COR-L47 (cell line): ENCODE results near the gene KCNK18.
A peak's percentile ranks its signal among the peaks of the same experiment; 100 is the strongest.
"Not testable (repeated sequence)": the region's sequence is repeated elsewhere in the genome, so short reads cannot be mapped to it uniquely, and the experiment has no call there.

Experiments
- DNase-seq: peaks from one replicate; lab custom pipeline; 2025; lab: John Stamatoyannopoulos, UW

The KCNK18 gene

DNA sequence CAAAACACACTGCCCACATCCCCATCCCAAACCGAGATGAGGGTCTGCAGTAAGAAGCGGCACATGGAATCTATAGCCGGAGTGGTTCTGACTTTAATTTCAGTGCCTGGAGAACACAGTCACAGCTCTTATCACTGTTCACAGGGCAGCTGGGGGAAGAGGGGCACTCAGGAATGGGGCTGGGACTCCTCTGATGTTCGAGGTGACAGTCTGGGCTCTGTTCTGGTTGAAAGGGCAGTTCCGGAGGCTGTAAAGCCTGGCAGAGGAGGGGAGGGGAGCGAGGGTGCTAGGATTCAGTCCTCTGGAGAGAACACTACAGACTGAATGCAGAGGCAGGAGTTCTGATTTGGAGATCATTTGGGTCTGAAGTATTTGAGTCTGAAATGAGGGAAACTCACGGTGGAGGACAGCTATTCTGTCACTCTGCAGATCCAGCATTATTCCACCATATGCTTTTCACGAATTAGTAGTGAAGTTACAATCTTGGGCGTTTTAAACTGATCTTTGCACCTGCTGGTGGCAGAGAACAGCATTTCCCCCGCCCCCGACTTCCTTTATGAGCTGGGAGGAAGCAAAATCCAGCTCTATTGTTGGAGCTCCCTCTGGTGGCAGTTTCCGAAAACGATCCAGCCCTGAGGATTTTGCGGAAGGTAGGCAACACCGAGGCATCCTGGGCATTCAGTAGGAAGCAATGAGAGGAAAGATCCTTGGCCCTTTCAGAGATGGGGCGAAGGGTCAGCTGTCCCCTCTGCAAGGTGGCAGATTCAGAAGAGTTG lies 22.7 kb upstream of the KCNK18 start:
- peak; percentile 33 for DNase-seq

- DNase-seq = peak; percentile 2
These were observed 21.9 kb upstream of the KCNK18 start for GRCh38 chr10:117175215-117175900.

- DNase-seq = peak; percentile 36
These were observed 21.3 kb upstream of the KCNK18 start for GRCh38 chr10:117175901-117176534.

GRCh38 chr10:117178190-117178589 lies 19.1 kb upstream of the KCNK18 start:
- DNase-seq = no peak

DNA sequence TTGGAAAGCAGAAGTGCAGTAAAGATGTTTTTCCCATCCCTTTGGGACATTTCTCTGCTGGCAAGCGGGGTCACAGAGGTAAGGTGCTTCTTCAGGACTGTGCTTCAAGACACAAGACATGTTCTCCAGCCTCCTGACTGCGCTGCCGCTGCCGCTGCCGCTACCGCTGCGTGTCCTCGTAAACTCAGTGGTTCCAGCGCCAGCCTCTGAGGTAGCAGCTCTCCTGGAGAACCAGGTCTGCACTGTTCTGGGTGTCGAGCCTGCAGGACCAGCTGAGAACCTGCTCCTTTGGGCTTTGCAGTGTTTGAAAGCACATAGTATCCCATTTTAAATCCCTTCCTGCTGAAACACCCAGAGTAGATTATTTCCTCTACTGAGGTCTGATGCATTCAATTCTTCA lies 13.0 kb upstream of the KCNK18 start:
- DNase-seq = no peak

GRCh38 chr10:117184821-117185220 lies 12.5 kb upstream of the KCNK18 start:
- no peak for DNase-seq

GRCh38 chr10:117185817-117186216 lies 11.5 kb upstream of the KCNK18 start:
- DNase-seq = not testable (repeated sequence)

DNA sequence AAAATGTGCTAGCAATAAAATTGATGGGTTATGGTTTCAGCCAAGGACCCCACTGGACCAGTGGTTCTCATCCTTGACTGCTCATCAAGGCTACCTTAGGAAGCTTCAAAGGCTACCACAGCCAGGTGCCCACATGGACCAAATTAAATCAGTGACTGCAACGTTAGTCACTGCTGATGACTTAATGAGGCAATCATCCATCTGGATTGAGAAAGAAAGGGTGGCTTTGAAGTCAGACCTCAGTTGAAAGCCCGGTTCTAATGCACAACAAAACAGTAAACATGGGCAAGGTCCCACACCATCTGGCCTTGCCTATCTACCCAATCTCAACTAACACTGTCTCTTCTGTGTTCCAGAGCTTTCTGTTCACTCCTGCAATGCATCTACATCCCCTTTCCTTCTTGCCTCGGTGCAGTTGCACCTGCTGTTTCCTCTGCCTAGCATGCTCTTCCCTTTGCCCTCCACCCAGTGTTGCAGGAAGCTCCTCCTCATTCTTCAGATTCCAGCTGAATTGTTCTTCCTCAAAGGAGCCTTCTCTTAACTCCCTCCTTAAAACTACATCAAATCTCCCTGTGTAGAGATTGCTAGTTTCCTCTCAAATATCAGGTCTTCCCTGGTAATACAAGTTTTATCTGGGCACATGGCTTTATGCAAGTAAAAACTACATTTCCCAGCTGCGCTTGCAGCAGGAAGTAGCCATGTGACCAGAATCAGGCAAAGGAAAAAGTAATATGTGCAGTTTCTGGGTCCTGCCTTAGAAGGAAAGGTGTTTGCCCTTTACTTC lies 10.3 kb upstream of the KCNK18 start:
- DNase-seq = no peak

- DNase-seq = no peak
These were observed 8.9 kb upstream of the KCNK18 start for GRCh38 chr10:117188371-117188770.

GRCh38 chr10:117189557-117189956 lies 7.7 kb upstream of the KCNK18 start:
- DNase-seq = no peak

DNA sequence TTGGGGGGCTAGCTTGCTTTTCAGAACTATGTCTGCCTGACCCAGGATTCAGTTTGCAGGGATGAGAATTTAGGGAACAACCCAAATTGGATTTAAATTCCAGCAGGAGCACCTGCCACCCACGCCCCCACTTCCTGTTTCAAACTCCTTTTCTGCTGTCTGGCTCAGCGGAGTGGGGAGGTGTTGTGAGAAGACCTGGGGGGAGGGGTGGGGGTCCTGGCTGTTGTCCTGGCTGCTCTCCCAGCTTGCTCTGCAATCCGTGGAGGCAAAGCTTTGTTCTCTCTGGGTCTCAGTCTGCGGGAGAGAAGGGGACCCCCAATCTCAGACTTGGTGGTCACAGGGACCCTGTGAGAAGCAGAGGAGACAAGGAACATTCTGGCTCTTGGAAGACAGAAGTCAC lies 799 bp downstream of the KCNK18 start:
- DNase-seq = no peak

DNA sequence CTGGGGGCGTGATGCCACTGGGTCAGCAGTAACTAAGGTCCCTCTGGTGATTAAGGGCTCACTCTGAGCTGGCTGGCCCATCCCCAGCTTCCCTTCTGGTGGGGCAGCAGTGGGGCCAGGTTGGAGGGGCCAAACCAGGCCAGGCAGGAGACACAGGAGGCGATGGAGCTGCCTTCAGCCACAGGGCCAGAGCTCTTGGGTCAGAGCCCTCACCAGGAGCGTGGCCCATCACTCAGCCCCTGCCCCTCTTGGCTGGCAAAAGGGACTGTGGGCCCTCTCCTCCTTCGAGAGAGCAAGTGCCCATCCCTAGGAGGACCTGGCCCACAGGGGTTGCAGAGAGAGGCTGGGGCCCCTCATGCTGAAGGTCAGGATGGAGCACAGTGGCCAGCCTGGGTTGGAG lies 4.5 kb downstream of the KCNK18 start:
- no peak for DNase-seq

DNA sequence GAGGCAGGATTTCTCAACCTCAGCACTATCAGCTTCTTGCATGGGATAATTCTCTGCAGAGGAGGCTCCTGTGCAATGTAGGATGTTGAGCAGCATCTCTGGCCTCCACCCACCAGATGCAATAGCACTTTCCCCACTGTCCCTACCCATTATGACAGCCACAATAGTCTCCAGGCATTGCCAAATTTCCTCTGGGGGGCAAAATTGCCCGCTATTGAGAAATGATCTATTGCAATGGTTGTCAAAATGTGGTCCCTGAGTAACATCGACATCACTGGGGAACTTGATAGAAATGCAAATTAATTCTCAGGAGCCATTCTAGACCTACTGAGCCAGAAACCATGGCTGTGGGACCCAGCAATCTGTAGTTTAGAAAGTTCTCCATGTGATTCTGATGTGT lies 7.0 kb downstream of the KCNK18 start:
- no peak for DNase-seq

DNA sequence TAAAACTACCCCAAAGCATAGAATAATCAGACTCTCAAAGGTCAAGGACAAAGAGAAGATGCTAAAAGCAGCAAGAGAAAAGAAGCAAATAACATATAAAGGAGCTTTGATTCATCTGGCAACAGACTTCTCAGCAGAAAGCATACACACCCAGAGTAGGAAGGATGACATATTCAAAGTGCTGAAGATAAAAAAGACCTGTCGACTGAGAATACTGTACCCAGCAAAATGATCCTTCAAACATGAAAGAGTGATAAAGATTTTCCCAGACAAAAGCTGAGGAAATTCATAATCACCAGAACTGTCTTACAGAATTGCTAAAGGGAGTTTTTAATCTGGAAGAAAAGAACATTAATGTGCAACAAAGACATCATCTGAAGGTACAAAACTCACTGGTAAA lies 14.9 kb downstream of the KCNK18 start:
- DNase-seq = no peak

DNA sequence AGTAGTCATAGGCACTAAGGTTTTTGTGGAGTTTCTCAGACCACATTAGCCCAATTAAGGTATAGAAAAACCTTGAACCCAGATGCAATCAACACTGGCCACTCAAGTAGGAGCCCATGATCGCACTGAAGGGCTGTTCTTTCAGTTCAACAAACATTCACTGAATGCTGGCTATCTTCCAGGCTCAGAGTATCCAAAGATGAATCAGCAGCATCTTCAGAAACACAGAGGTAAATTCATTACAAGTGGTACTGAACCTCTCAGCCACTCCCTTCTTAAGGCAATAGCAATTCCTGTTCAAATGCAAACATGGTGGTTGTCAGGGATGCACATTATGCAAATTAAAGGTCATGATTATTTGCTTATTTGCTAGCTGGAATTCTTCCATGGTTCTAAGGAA lies 17.1 kb downstream of the KCNK18 start:
- DNase-seq = no peak

DNA sequence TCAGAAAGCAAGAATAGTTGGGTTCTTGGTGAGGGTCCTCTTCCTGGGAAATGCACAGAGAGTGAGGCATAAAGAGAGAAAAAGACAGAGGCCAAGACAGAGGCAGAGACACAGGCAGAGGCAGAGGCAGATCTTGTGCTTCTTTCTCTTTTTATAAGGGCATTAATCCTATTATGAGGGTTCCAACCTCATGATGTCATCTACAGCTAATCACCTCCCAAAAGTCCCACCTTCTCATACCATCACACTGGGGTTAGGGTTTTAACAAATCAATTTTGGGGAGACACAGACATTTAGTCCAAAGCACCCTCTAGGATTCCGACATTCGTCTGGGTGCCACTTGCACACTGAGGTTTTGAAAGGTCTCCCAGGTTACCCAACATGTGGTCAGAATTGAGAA lies 17.8 kb downstream of the KCNK18 start:
- no peak for DNase-seq

DNA sequence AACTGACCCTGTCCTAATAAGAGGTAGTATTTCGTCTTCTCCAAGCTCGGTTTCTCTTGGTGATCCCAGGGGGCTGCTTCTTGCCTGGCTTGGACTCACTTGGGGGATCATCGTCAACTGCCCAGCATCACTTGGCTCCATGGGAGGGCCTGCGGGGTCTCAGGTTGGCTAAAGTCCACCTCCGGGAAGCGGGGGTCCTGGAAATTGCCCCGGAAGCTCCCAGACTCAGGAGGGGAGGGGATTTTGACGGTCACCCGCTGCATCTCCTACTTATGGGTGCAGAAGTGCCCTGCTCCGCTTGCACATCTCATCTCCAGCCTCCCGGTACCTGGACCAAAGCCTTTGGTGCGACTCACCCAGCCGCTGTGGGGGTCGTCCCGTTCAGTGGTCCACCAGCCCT lies 18.7 kb downstream of the KCNK18 start:
- DNase-seq = no peak

DNA sequence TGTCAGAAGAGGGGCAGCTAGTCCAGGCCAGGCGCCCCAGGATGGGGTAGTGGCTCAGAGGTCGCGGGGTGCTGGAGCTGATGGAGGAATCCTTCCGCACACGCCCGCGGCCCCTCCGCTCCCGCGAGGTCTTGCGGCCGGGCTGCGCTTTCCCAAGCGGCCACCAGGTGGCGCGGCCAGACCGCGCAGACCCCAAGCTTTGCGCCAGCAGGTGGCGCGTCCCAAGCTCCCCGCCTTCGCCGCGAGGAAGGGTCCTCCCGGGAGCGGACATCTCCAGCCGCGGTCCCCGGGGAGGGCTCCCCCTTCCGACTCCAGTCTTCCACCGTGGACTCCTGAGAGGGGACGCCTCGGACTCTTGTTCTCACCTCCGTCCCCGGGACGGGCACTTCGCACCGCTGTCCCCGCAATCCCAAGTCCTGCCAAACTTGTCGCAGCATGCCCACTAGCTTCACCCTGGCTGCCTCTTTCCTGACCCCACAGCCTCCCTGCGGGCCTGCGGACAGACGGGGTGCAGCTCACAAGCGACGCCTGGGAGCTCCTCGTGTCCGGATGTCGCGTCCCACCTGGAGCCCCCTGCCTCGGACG lies 19.4 kb downstream of the KCNK18 start:
- DNase-seq = peak; percentile 31

DNA sequence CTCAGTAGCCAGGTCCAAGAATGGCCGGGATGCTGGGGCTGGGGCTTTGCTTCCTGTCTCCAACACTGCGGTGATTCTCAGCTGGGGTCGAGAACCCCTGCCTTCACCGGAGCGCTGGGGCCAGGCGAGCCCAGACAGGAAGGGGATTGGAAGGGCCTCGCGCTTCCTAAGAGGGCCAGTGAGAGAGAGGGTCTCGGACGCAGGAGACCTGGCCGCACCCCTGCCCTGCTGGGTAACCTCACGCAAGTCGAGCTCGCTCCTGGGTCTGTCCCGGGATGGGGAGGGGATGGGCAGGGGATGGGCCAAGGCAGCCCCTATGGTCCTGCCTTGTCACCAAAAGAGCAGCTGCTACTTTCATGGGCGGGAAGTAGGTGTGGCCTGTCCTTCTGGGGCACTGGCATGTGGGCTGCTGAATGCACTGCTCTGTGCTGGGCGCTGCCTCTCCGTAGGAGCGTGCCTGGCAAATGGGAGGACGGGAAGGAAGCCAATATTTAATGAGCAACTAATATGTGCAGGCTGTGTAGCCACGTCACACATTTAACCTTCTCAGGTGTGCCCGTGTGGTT lies 20.0 kb downstream of the KCNK18 start:
- DNase-seq = no peak

DNA sequence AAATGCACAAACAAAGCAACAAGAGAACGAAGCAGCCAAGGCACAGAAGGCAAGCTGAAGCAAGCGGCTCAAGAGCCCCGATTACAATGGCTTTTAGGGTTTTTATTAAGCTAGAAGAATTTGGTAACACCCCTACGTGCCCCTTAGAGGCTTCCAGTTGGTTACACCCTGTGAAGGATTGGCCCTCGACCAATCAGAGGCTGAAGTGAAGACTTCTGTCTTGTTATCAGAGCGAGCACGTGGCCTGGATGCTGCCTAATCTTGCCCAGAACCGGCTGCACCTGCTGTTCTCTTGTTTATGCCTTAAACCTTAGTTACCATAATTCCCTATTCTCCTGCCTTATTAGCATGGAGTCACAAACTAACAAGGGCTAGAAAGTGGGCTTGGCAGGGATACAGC lies 21.4 kb downstream of the KCNK18 start:
- no peak for DNase-seq

- no peak for DNase-seq
These were observed 23.9 kb downstream of the KCNK18 start for GRCh38 chr10:117221156-117221711.
